NCI-H510A (cell line): ENCODE data around the gene KIF14.
A peak's percentile ranks its signal among the peaks of the same experiment; 100 is the strongest.

Source experiments
- DNase-seq: peaks from one replicate; lab custom pipeline; 2025; lab: John Stamatoyannopoulos, UW

KIF14 gene

GRCh38 chr1:200620273-200621131 lies at the start of gene KIF14:
TSS of gene KIF14 (minus strand) at chr1:200620751. CDS start at chr1:200618723, 2,028 bp downstream.
- peak; percentile 93 for DNase-seq

GRCh38 chr1:200669314-200670241 lies 49.0 kb upstream of the KIF14 start, which contains the start of gene DDX59:
TSS of gene DDX59 (minus strand) at chr1:200669907. CDS start at chr1:200666740, 3,167 bp downstream.
- peak; percentile 93 for DNase-seq

GRCh38 chr1:200668514-200669313 lies 48.2 kb upstream of the KIF14 start:
- DNase-seq = no peak

- DNase-seq = no peak
Measured at GRCh38 chr1:200666309-200666708, 45.8 kb upstream of the KIF14 start.

GRCh38 chr1:200665861-200666260 lies 45.3 kb upstream of the KIF14 start:
- DNase-seq = no peak

GRCh38 chr1:200660719-200661118 lies 40.2 kb upstream of the KIF14 start:
- no peak for DNase-seq

- DNase-seq = no peak
Measured at GRCh38 chr1:200659269-200659668, 38.7 kb upstream of the KIF14 start.

GRCh38 chr1:200658037-200658818 lies 37.7 kb upstream of the KIF14 start:
- no peak for DNase-seq

GRCh38 chr1:200654660-200655059 lies 34.1 kb upstream of the KIF14 start:
- DNase-seq = no peak

GRCh38 chr1:200653022-200653462 lies 32.5 kb upstream of the KIF14 start:
- DNase-seq = no peak

- DNase-seq = no peak
Measured at GRCh38 chr1:200652378-200652777, 31.8 kb upstream of the KIF14 start.

GRCh38 chr1:200646515-200646914 lies 26.0 kb upstream of the KIF14 start:
- DNase-seq = no peak

GRCh38 chr1:200644021-200644420 lies 23.5 kb upstream of the KIF14 start:
- DNase-seq = no peak

GRCh38 chr1:200642481-200642880 lies 21.9 kb upstream of the KIF14 start:
- no peak for DNase-seq

GRCh38 chr1:200640963-200641401 lies 20.4 kb upstream of the KIF14 start:
- DNase-seq = no peak

- DNase-seq = no peak
Measured at GRCh38 chr1:200640373-200640962, 19.9 kb upstream of the KIF14 start.

GRCh38 chr1:200638073-200638472 lies 17.5 kb upstream of the KIF14 start:
- no peak for DNase-seq

GRCh38 chr1:200636681-200637080 lies 16.1 kb upstream of the KIF14 start:
- no peak for DNase-seq

- DNase-seq = no peak
Measured at GRCh38 chr1:200634261-200635122, 13.9 kb upstream of the KIF14 start.
